ENCODE data around the gene TMEM9. TPM values are rescaled to one million over a fixed set of nuclear protein-coding genes. Genes with fewer than 3 reads are reported as not detected.

TMEM9 gene
- total RNA-seq, 1 experiment from 2014 or later: 228 TPM

- H3K4me3 ChIP-seq (ENCODE audit: insufficient read depth, low read depth, low read length): no peak overlapping the region
- no peak for DNase-seq
- peaks cover 33% of the 10 kb centered on the region for H3K36me3 ChIP-seq (replicated peaks; ENCODE audit: control insufficient read depth, insufficient read depth, low read length)
- no peaks in the 10 kb centered on the region for H3K27me3 ChIP-seq (ENCODE audit: control insufficient read depth, insufficient read depth, low read length)
These were observed 17.8 kb downstream of the TMEM9 start for GRCh38 chr1:201136355-201137023.

- no peak overlapping the region for H3K4me3 ChIP-seq (ENCODE audit: insufficient read depth, low read depth, low read length)
- no peak for DNase-seq
- peaks cover 19% of the 10 kb centered on the region for H3K36me3 ChIP-seq (replicated peaks; ENCODE audit: control insufficient read depth, insufficient read depth, low read length)
- H3K27me3 ChIP-seq (ENCODE audit: control insufficient read depth, insufficient read depth, low read length): no peaks in the 10 kb centered on the region
These were observed 19.9 kb downstream of the TMEM9 start for GRCh38 chr1:201134405-201134804.

GRCh38 chr1:201131398-201131797 is 22.9 kb downstream of the TMEM9 start:
- Histone ChIP-seq H3K36me3 (replicated peaks; ENCODE audit: control insufficient read depth, insufficient read depth, low read length) (peaks cover 6% of the 10 kb centered on the region), H3K4me3 (ENCODE audit: insufficient read depth, low read depth, low read length) (no peak overlapping the region), H3K27me3 (ENCODE audit: control insufficient read depth, insufficient read depth, low read length) (no peaks in the 10 kb centered on the region)
- DNase-seq: no peak

GRCh38 chr1:201128962-201129361 is 25.3 kb downstream of the TMEM9 start:
- no peak for DNase-seq
- H3K4me3 ChIP-seq (ENCODE audit: insufficient read depth, low read depth, low read length): no peak overlapping the region
- H3K27me3 ChIP-seq (ENCODE audit: control insufficient read depth, insufficient read depth, low read length): peaks cover 1% of the 10 kb centered on the region; the same call in 1 of the 2 replicates
- no peaks in the 10 kb centered on the region for H3K36me3 ChIP-seq (replicated peaks; ENCODE audit: control insufficient read depth, insufficient read depth, low read length)

- DNase-seq: no peak
- Histone ChIP-seq H3K36me3 (replicated peaks; ENCODE audit: control insufficient read depth, insufficient read depth, low read length) (no peaks in the 10 kb centered on the region), H3K27me3 (ENCODE audit: control insufficient read depth, insufficient read depth, low read length) (peaks cover 1% of the 10 kb centered on the region; the same call in 1 of the 2 replicates), H3K4me3 (ENCODE audit: insufficient read depth, low read depth, low read length) (no peak overlapping the region)
These were observed 25.8 kb downstream of the TMEM9 start for GRCh38 chr1:201128476-201128875.

GRCh38 chr1:201127755-201128455 is 26.4 kb downstream of the TMEM9 start:
- Histone ChIP-seq H3K27me3 (ENCODE audit: control insufficient read depth, insufficient read depth, low read length) (peaks cover 1% of the 10 kb centered on the region; the same call in 1 of the 2 replicates), H3K4me3 (ENCODE audit: insufficient read depth, low read depth, low read length) (no peak overlapping the region), H3K36me3 (replicated peaks; ENCODE audit: control insufficient read depth, insufficient read depth, low read length) (no peaks in the 10 kb centered on the region)
- no peak for DNase-seq

GRCh38 chr1:201126832-201127754 is 27.2 kb downstream of the TMEM9 start, which contains the start of gene ASCL5:
ASCL5 (minus strand) TSS chr1:201127184; CDS start chr1:201115372, 11,812 bp downstream.
- peaks cover 1% of the 10 kb centered on the region; the same call in 1 of the 2 replicates for H3K27me3 ChIP-seq (ENCODE audit: control insufficient read depth, insufficient read depth, low read length)
- DNase-seq: peak; percentile 89
- H3K36me3 ChIP-seq (replicated peaks; ENCODE audit: control insufficient read depth, insufficient read depth, low read length): no peaks in the 10 kb centered on the region
- no peak within 1 kb of the TSS for H3K4me3 ChIP-seq (ENCODE audit: insufficient read depth, low read depth, low read length)

GRCh38 chr1:201126463-201126831 is 27.8 kb downstream of the TMEM9 start:
- DNase-seq: no peak
- Histone ChIP-seq H3K27me3 (ENCODE audit: control insufficient read depth, insufficient read depth, low read length) (peaks cover 1% of the 10 kb centered on the region; the same call in 1 of the 2 replicates), H3K36me3 (replicated peaks; ENCODE audit: control insufficient read depth, insufficient read depth, low read length) (no peaks in the 10 kb centered on the region), H3K4me3 (ENCODE audit: insufficient read depth, low read depth, low read length) (no peak overlapping the region)

- peaks cover 1% of the 10 kb centered on the region; the same call in 1 of the 2 replicates for H3K27me3 ChIP-seq (ENCODE audit: control insufficient read depth, insufficient read depth, low read length)
- H3K36me3 ChIP-seq (replicated peaks; ENCODE audit: control insufficient read depth, insufficient read depth, low read length): no peaks in the 10 kb centered on the region
- DNase-seq: no peak
These were observed 28.5 kb downstream of the TMEM9 start for GRCh38 chr1:201125800-201126199.

GRCh38 chr1:201125019-201125418 is 29.3 kb downstream of the TMEM9 start:
- peaks cover 1% of the 10 kb centered on the region; the same call in 1 of the 2 replicates for H3K27me3 ChIP-seq (ENCODE audit: control insufficient read depth, insufficient read depth, low read length)
- no peak overlapping the region for H3K4me3 ChIP-seq (ENCODE audit: insufficient read depth, low read depth, low read length)
- DNase-seq: no peak
- H3K36me3 ChIP-seq (replicated peaks; ENCODE audit: control insufficient read depth, insufficient read depth, low read length): no peaks in the 10 kb centered on the region

More at GRCh38 chr1:201125800-201126199, 28.5 kb downstream of the TMEM9 start:
- no peak overlapping the region for H3K4me3 ChIP-seq (ENCODE audit: insufficient read depth, low read depth, low read length)

GRCh38 chr1:201123866-201124265 is 30.4 kb downstream of the TMEM9 start:
- Histone ChIP-seq H3K4me3 (ENCODE audit: insufficient read depth, low read depth, low read length) (no peak overlapping the region), H3K36me3 (replicated peaks; ENCODE audit: control insufficient read depth, insufficient read depth, low read length) (no peaks in the 10 kb centered on the region), H3K27me3 (ENCODE audit: control insufficient read depth, insufficient read depth, low read length) (peaks cover 1% of the 10 kb centered on the region; the same call in 1 of the 2 replicates)
- DNase-seq: no peak

GRCh38 chr1:201122321-201122957 is 31.8 kb downstream of the TMEM9 start:
- no peak overlapping the region for H3K4me3 ChIP-seq (ENCODE audit: insufficient read depth, low read depth, low read length)
- no peak for DNase-seq
- H3K27me3 ChIP-seq (ENCODE audit: control insufficient read depth, insufficient read depth, low read length): peaks cover 3% of the 10 kb centered on the region
- H3K36me3 ChIP-seq (replicated peaks; ENCODE audit: control insufficient read depth, insufficient read depth, low read length): no peaks in the 10 kb centered on the region

GRCh38 chr1:201119206-201120197 is 34.8 kb downstream of the TMEM9 start:
- Histone ChIP-seq H3K27me3 (ENCODE audit: control insufficient read depth, insufficient read depth, low read length) (peaks cover 26% of the 10 kb centered on the region), H3K4me3 (ENCODE audit: insufficient read depth, low read depth, low read length) (no peak overlapping the region), H3K36me3 (replicated peaks; ENCODE audit: control insufficient read depth, insufficient read depth, low read length) (no peaks in the 10 kb centered on the region)
- peak; percentile 88 for DNase-seq
